ENCODE results near the gene SULT1A2.
"Not testable (repeated sequence)": the region's sequence is repeated elsewhere in the genome, so short reads cannot be mapped to it uniquely, and the experiment has no call there.

DNA sequence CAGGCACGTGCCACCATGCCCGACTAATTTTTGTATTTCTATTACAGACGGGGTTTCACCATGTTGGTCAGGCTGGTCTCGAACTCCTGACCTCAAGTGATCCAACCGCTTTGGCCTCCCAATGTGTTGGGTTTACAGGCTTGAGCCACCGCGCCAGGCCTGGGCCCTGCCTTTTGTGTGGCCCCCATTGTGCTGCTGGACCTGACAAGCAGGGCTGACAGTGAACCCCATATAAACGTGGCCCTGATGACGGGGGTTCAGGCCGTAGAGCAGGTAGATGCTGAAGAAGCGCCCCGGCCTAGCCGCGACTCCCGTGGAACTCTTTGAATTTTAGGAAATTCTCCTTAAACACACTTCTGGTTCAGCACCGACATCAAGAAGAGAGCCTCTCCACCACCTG lies 17.7 kb upstream of the SULT1A2 start:
- not testable (repeated sequence) for TF ChIP-seq CTCF (IDR thresholded peaks at IDR 0.05); POLR2AphosphoS5 (IDR thresholded peaks at IDR 0.05; ENCODE audit: insufficient read depth in 1 of 2, low read depth in 1 of 2); POLR2A (IDR thresholded peaks at IDR 0.05)

All from vagina (tissue), 2 donors.